Amniotic stem cell (primary cell): ENCODE data around the gene PRPS1.
"Not testable (repeated sequence)": the region's sequence is repeated elsewhere in the genome, so short reads cannot be mapped to it uniquely, and the experiment has no call there.

Source experiments
- DNase-seq: peaks from one replicate; lab custom pipeline; 2025; lab: John Stamatoyannopoulos, UW

The PRPS1 gene

DNA sequence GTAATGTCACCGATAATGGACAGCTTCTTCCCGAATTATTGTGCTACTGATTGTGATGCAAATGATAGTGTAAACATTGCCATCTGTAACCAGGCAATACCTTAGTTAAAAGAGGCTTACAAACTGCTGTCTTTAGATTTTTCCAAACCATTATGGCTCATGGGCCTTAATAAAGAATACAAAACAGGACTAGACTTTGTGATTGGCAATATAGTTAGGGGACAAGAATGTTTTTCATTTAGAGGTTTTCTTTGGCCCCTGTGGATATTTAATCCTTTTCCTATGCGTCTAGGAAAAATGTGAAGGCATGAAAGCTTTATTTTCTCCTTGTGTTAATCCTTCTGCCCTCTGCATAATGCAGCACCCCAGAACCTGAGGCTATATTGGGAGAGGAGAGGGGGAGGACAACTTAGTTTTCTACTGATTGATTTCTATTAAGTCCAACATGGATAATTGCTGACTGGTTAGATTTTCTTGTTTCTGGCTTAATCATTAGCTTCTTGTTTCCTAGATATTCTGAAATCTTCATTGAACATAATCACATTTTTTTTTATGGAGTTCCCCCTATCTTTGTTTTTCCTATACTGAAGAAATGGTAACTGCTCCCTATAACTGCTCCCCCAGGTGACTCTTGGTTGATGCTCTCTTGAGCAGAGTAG is 1.9 kb downstream of the PRPS1 start:
- no peak for DNase-seq

DNA sequence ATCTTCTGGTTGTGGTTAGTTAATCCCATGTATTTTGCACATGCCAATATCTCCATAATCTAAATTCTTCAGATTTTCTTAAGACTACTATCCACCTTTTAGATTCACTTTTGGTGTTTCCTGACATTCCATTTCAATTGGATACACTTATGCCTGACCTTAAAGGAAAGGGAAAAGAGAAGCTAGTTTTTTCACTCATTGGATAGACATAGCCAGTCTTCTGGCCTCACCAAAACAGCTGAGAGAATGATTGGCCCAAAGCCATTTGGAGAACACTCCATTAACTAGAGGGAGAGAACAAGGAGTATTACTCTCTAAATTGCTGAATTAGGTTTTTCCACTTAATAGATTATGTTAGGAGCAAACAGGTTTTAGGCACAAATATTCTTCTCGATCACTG is 4.0 kb downstream of the PRPS1 start:
- DNase-seq: no peak

- DNase-seq: no peak
Observed at GRCh38 chrX:107646735-107647134, 18.4 kb downstream of the PRPS1 start.

- DNase-seq: no peak
Observed at GRCh38 chrX:107648332-107648731, 20.0 kb downstream of the PRPS1 start.

GRCh38 chrX:107654566-107654871 is 26.2 kb downstream of the PRPS1 start:
- DNase-seq: no peak

GRCh38 chrX:107654872-107655761 is 26.8 kb downstream of the PRPS1 start:
- peak; percentile 47 for DNase-seq

DNA sequence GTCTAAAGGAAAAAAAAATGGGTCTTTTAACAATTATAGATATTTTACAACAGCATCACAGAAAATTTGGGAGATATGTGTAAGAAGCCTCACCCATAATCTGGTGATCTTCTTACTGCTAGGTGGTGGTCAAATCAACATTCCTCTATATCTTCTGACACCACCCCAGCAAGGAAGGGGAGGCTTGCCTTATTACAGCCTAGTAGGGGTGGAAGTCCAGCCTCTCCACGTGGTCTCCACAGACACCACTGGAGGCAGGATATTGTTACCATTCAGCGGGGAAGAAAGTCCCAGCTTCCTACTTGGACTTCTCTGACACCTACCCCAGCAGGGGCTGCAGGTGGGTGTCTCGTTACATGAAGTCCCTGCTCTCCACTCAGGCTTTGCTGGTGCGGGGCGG is 28.7 kb downstream of the PRPS1 start:
- DNase-seq: no peak

DNA sequence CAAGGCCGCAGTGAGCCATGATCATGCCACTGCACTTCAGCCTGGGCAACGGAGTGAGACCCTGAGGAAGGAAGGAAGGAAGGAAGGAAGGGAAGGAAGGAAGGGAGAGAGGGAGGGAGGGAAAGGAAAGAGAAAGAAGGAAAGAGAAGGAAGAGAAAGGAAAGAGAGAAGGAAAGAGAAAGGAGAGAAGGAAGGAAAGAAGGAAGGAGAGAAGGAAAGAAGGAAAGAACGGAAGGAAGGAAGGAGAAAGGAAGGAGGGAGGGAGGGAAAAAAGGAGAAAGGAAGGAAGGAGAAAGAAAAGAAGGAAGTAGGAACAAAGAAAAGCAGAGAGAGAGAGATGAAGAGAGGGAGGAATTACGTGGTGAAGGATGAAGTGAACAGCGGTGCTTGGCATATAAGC is 30.4 kb downstream of the PRPS1 start:
- no peak for DNase-seq

DNA sequence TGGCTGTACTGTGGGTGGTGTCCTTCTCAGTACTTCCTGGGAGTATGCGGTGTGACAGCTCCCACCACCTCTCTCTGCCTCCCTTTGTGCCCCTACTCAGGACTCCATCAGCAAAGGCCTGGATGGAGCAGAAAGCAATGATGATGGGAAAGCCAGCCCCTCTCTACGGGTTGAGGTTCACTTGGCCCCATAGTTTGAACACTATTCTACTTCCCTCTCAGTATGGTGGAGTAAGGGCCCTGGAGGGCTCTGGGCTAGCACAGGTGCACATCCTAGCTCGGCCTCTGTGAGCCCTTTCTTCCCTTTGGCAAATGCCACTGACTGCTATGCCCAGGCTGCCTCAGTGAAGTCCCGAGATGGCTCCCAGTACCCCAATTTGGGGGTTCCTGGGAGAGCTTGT is 31.0 kb downstream of the PRPS1 start:
- no peak for DNase-seq

GRCh38 chrX:107659768-107660167 is 31.5 kb downstream of the PRPS1 start:
- no peak for DNase-seq

DNA sequence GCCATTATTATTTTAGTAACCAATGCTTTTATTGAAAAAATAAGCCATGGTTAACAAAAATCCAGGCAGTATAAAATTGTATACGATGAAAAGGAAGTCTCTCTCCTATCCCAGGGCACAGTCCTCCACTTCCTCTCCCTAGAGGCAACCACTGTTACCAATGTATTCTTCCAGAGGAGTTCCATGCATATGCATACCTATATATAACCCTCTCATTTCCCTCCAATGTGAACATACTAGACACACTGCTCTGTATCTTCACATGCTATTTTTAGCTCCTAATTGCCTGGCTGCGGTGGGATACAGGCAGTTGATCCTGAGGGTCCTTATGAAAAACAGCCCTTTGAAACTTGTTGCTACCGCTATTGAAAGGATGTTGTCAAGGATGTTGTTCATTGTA is 33.8 kb downstream of the PRPS1 start:
- DNase-seq: no peak

DNA sequence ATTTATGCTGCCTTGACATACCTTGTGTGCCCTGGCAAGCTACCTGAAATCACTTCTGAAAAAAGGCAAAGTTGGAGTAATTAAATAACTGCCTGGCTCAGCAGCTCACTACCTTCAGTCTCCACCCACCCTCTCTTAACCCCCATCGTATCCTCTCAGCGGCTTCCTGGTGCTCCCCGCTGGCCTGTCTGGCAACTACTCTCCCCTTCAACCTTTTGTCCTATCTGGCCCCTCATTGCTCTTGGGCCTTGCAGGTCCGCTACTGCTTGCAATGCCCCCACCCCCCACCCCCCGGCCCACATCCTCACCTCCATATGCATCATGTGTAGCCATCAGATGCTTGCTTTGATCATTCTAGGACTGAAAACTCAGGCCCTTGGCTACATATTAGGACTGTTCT is 34.5 kb downstream of the PRPS1 start:
- DNase-seq: no peak

DNA sequence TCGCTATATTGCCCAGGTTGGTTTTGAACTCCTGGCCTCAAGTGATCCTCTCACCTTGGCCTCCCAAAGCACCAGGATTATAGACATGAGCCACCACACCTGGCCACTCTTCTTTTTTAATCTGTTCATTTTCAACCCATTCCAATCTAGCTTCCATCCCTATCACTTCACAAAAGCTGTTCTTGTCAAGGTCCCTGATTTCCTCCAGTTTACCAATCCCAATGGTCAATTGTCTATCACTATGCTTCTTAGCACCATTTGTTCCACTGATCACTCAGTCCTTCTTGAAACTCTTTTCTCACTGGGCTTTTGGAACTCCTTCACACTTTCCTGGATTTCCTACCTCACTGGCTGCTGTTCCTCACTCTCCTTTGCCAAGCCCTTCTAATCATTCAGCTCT is 38.6 kb downstream of the PRPS1 start:
- no peak for DNase-seq

DNA sequence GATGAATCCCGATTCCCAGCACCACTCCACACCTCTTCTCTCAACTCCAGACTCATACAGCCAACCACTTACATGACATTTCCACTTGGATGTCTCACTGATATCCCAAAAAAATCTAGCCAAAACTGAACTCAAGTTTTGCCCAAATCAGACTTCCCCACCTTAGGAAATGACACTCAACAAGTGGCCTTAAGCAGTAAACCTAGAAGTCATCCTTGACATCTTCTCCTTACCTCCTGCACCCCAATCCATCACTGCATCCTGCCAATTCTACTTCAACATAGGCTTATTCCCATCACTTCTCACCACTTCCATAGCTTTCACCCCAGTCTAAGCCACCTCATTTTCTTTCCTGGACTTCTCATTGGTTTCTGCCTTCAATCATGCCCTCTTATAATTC is 39.1 kb downstream of the PRPS1 start:
- DNase-seq: no peak

GRCh38 chrX:107668710-107669109 is 40.4 kb downstream of the PRPS1 start:
- not testable (repeated sequence) for DNase-seq

GRCh38 chrX:107669261-107669660 is 41.0 kb downstream of the PRPS1 start:
- no peak for DNase-seq

GRCh38 chrX:107669885-107670628 is 41.7 kb downstream of the PRPS1 start:
- DNase-seq: no peak

DNA sequence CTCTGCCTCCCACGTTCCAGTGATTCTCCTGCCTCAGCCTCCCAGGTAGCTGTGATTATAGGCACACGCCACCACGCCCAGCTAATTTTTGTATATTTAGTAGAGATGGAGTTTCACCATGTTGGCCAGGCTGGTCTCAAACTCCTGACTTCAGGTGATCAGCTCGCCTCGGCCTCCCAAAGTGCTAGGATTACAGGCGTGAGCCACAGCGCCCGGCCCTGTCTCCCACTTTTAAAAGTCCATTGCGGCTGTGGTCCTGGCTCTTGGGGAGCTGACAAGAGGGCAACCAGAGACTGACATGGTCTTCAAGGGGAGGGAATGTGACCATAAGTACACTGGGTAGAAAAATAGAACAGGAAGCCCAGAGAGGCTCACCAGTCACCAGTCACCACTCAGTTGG is 42.9 kb downstream of the PRPS1 start:
- not testable (repeated sequence) for DNase-seq

GRCh38 chrX:107672955-107673378 is 44.7 kb downstream of the PRPS1 start:
- DNase-seq: peak; percentile 17

GRCh38 chrX:107673431-107673830 is 45.1 kb downstream of the PRPS1 start:
- DNase-seq: no peak

- DNase-seq: no peak
Observed at GRCh38 chrX:107673933-107674479, 45.7 kb downstream of the PRPS1 start.

- no peak for DNase-seq
Observed at GRCh38 chrX:107674480-107675364, 46.4 kb downstream of the PRPS1 start.
